Esophagus muscularis mucosa (tissue), 4 donors: ENCODE results near the gene DHCR24.

Experiments used
- EP300 ChIP-seq: sonication (generic); formaldehyde crosslinking; IDR thresholded peaks from one replicate; pipeline ENCODE4 v1.6.1; 2017; ENCODE audit warnings: antibody characterized with exemption
- POLR2A ChIP-seq: fragments of 450-650 bp; IDR thresholded peaks from one replicate; pipeline ENCODE4 v1.6.1; 2017; ENCODE audit warnings: antibody characterized with exemption, moderate library complexity, mild to moderate bottlenecking, low read depth
- TF ChIP-seq, protein P1 (sequence below), 3 experiments: fragments of 200-600 bp in 2 of 3; fragments of 450-650 bp in 1 of 3; sonication (generic) in 2 of 3; IDR thresholded peaks; one replicate each; pipeline ENCODE4 v1.5.1; 2017 to 2019; ENCODE audit warnings: antibody characterized with exemption in 3 of 3, mild to moderate bottlenecking in 2 of 3, moderate library complexity in 1 of 3

DNA sequence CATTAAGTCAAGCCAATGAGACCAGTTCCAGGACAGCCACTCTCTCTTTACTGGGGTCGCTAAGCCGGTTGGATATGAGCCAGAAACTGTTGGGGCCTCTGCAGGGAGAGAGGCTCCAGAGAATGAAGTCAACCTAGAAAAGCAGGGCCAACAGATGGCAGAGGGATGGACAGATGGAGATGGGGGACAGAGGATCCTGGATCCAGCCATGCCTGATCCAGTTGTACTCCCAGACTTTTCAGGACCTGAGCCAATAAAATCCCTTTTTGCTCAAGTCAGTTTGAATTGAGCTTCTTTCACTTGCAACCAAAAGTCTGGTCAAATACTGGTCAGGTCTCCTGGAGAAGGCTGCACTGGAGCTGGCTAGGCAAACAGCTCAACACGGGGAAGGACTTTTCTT is 2.2 kb downstream of the DHCR24 start:
- TF ChIP-seq, protein P1, sequence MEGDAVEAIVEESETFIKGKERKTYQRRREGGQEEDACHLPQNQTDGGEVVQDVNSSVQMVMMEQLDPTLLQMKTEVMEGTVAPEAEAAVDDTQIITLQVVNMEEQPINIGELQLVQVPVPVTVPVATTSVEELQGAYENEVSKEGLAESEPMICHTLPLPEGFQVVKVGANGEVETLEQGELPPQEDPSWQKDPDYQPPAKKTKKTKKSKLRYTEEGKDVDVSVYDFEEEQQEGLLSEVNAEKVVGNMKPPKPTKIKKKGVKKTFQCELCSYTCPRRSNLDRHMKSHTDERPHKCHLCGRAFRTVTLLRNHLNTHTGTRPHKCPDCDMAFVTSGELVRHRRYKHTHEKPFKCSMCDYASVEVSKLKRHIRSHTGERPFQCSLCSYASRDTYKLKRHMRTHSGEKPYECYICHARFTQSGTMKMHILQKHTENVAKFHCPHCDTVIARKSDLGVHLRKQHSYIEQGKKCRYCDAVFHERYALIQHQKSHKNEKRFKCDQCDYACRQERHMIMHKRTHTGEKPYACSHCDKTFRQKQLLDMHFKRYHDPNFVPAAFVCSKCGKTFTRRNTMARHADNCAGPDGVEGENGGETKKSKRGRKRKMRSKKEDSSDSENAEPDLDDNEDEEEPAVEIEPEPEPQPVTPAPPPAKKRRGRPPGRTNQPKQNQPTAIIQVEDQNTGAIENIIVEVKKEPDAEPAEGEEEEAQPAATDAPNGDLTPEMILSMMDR (IDR thresholded peaks at IDR 0.05) = no peak
- TF ChIP-seq POLR2A = no peak
- TF ChIP-seq EP300 = no peak
